Measurements from ENCODE around the gene RUFY4.

DNA sequence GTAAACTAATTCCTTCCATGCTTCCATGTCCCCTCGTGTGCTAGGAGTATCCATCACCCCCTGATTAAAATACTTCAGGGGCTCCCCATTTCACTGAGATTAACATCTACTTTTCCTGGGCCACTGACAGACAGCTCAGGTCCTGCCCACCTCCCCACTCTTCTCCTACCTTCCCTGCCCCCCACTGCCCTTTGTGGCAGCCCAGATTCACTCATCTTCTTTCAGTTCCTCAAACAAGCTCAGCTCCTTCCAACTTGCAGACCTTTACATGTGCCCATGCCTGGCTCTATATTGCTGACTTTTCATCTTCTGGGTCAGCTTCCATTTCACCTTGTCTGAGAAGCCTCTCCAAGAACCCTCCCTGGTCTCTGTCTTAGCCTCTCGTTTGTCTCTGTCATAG is 12.0 kb downstream of the RUFY4 start:
- TF ChIP-seq, protein P1, sequence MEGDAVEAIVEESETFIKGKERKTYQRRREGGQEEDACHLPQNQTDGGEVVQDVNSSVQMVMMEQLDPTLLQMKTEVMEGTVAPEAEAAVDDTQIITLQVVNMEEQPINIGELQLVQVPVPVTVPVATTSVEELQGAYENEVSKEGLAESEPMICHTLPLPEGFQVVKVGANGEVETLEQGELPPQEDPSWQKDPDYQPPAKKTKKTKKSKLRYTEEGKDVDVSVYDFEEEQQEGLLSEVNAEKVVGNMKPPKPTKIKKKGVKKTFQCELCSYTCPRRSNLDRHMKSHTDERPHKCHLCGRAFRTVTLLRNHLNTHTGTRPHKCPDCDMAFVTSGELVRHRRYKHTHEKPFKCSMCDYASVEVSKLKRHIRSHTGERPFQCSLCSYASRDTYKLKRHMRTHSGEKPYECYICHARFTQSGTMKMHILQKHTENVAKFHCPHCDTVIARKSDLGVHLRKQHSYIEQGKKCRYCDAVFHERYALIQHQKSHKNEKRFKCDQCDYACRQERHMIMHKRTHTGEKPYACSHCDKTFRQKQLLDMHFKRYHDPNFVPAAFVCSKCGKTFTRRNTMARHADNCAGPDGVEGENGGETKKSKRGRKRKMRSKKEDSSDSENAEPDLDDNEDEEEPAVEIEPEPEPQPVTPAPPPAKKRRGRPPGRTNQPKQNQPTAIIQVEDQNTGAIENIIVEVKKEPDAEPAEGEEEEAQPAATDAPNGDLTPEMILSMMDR (IDR thresholded peaks at IDR 0.05 in 4 of 5, conservative IDR thresholded peaks at IDR 0.05 in 1 of 5): no peak
- TF ChIP-seq POLR2A (IDR thresholded peaks at IDR 0.05): no peak
